Mammary epithelial cell (primary cell): ENCODE results near the gene EHD4.

Source experiments
- EZH2 ChIP-seq: IDR thresholded peaks from 2 replicates; pipeline ENCODE4 v1.6.1; 2012; ENCODE audit warnings: low read length, inconsistent platforms, borderline replicate concordance
- TF ChIP-seq, protein P1 (sequence below), 2 donors: IDR thresholded peaks in 1 of 2; conservative IDR thresholded peaks in 1 of 2; 2 replicates each; pipeline ENCODE4 v1.5.1; 2011 to 2012; ENCODE audit warnings: inconsistent platforms in 2 of 2, low read length in 2 of 2, mild to moderate bottlenecking in 2 of 2, control low read depth in 1 of 2, low read depth in 1 of 2; ENCODE audit not compliant: insufficient read depth in 1 of 2; ENCODE audit errors: extremely low read depth in 1 of 2

- TF ChIP-seq, protein P1, sequence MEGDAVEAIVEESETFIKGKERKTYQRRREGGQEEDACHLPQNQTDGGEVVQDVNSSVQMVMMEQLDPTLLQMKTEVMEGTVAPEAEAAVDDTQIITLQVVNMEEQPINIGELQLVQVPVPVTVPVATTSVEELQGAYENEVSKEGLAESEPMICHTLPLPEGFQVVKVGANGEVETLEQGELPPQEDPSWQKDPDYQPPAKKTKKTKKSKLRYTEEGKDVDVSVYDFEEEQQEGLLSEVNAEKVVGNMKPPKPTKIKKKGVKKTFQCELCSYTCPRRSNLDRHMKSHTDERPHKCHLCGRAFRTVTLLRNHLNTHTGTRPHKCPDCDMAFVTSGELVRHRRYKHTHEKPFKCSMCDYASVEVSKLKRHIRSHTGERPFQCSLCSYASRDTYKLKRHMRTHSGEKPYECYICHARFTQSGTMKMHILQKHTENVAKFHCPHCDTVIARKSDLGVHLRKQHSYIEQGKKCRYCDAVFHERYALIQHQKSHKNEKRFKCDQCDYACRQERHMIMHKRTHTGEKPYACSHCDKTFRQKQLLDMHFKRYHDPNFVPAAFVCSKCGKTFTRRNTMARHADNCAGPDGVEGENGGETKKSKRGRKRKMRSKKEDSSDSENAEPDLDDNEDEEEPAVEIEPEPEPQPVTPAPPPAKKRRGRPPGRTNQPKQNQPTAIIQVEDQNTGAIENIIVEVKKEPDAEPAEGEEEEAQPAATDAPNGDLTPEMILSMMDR (conservative IDR thresholded peaks at IDR 0.05 in 1 of 2, IDR thresholded peaks at IDR 0.05 in 1 of 2; ENCODE audit: extremely low read depth in 1 of 2, insufficient read depth in 1 of 2, low read depth in 1 of 2, low read length in 2 of 2) = no peak
- TF ChIP-seq EZH2 = no peak
Observed at GRCh38 chr15:41887893-41888292, 84.5 kb downstream of the EHD4 start.
